ENCODE results near the gene FAM170B.

Gene FAM170B

GRCh38 chr10:49094646-49095045, 39.2 kb downstream of the FAM170B start:
- no peak for DNase-seq
- in situ Hi-C loops (cut with HindIII; ENCODE audit: low pct_ligation_motif_present, low sequenced_read_pairs): no loop called here
- no peaks in the 10 kb centered on the region for H3K27me3 ChIP-seq (replicated peaks)
- H3K36me3 ChIP-seq (replicated peaks): no peaks in the 10 kb centered on the region
- no peak overlapping the region for H3K4me3 ChIP-seq (ENCODE audit: low read depth, low read length)
- no peak for TF ChIP-seq CTCF (IDR thresholded peaks at IDR 0.05; ENCODE audit: low read depth, low read length, missing control alignments)
- no peak overlapping the region for H3K27ac ChIP-seq

GRCh38 chr10:49093922-49094321, 39.9 kb downstream of the FAM170B start:
- DNase-seq: no peak
- in situ Hi-C loops (cut with HindIII; ENCODE audit: low pct_ligation_motif_present, low sequenced_read_pairs): no loop called here
- no peak for TF ChIP-seq CTCF (IDR thresholded peaks at IDR 0.05; ENCODE audit: low read depth, low read length, missing control alignments)

GRCh38 chr10:49092477-49092876, 41.3 kb downstream of the FAM170B start:
- no peak for DNase-seq

More at GRCh38 chr10:49093922-49094321, 39.9 kb downstream of the FAM170B start:
- no peaks in the 10 kb centered on the region for H3K36me3 ChIP-seq (replicated peaks)
- no peak overlapping the region for H3K4me3 ChIP-seq (ENCODE audit: low read depth, low read length)
- no peaks in the 10 kb centered on the region for H3K27me3 ChIP-seq (replicated peaks)
- no peak overlapping the region for H3K27ac ChIP-seq

GRCh38 chr10:49091450-49092210, 42.2 kb downstream of the FAM170B start:
- no peak overlapping the region for H3K27ac ChIP-seq
- H3K36me3 ChIP-seq (replicated peaks): no peaks in the 10 kb centered on the region
- in situ Hi-C loops (cut with HindIII; ENCODE audit: low pct_ligation_motif_present, low sequenced_read_pairs): no loop called here
- H3K4me3 ChIP-seq (ENCODE audit: low read depth, low read length): no peak overlapping the region
- H3K27me3 ChIP-seq (replicated peaks): no peaks in the 10 kb centered on the region
- TF ChIP-seq CTCF (IDR thresholded peaks at IDR 0.05; ENCODE audit: low read depth, low read length, missing control alignments): no peak
- DNase-seq: no peak

More at GRCh38 chr10:49092477-49092876, 41.3 kb downstream of the FAM170B start:
- Histone ChIP-seq H3K4me3 (ENCODE audit: low read depth, low read length) (no peak overlapping the region), H3K27ac (no peak overlapping the region), H3K27me3 (replicated peaks) (no peaks in the 10 kb centered on the region), H3K36me3 (replicated peaks) (no peaks in the 10 kb centered on the region)
- in situ Hi-C loops (cut with HindIII; ENCODE audit: low pct_ligation_motif_present, low sequenced_read_pairs): no loop called here
- TF ChIP-seq CTCF (IDR thresholded peaks at IDR 0.05; ENCODE audit: low read depth, low read length, missing control alignments): no peak

GRCh38 chr10:49090696-49091380, 43.0 kb downstream of the FAM170B start:
- Histone ChIP-seq H3K27me3 (replicated peaks) (no peaks in the 10 kb centered on the region), H3K36me3 (replicated peaks) (no peaks in the 10 kb centered on the region), H3K4me3 (ENCODE audit: low read depth, low read length) (no peak overlapping the region), H3K27ac (no peak overlapping the region)
- no peak for TF ChIP-seq CTCF (IDR thresholded peaks at IDR 0.05; ENCODE audit: low read depth, low read length, missing control alignments)
- in situ Hi-C loops (cut with HindIII; ENCODE audit: low pct_ligation_motif_present, low sequenced_read_pairs): no loop called here
- no peak for DNase-seq
